Measurements from ENCODE around the gene KCTD8. TPM values are rescaled to one million over a fixed set of nuclear protein-coding genes. Genes with fewer than 3 reads are reported as not detected.

Gene KCTD8
- polyA plus RNA-seq (2013, experiment 1 of 2; ENCODE audit: insufficient read length) = not detected
- polyA plus RNA-seq (2013, experiment 2 of 2; ENCODE audit: insufficient read length) = not detected

GRCh38 chr4:44448521-44449461 lies at the start of gene KCTD8:
KCTD8 (minus strand) TSS chr4:44448809.
- DNase-seq = peak; percentile 58

GRCh38 chr4:44494810-44495701 lies 46.4 kb upstream of the KCTD8 start:
- DNase-seq = no peak

GRCh38 chr4:44493924-44494323 lies 45.3 kb upstream of the KCTD8 start:
- DNase-seq = no peak

DNA sequence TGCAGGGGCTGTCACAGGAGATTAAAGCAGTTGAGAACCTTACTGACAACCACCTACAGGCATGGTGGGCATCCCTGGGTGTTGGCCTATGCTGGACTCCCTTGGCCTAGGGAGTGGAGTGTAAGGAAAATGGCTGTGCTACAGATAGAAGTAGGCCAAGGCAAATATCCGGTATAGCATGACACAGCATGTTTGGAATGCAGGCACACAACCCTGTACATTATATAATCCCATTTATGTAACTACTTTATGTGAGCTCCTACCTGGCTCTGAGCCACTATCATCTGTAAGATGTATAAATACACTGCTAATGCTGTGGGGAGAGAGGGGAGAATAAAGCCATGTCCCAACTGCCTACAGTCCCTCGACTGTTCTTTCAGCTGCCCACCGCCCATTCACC lies 38.7 kb upstream of the KCTD8 start:
- DNase-seq = no peak

GRCh38 chr4:44479731-44480130 lies 31.1 kb upstream of the KCTD8 start:
- DNase-seq = no peak

GRCh38 chr4:44462259-44462658 lies 13.7 kb upstream of the KCTD8 start:
- DNase-seq = no peak

DNA sequence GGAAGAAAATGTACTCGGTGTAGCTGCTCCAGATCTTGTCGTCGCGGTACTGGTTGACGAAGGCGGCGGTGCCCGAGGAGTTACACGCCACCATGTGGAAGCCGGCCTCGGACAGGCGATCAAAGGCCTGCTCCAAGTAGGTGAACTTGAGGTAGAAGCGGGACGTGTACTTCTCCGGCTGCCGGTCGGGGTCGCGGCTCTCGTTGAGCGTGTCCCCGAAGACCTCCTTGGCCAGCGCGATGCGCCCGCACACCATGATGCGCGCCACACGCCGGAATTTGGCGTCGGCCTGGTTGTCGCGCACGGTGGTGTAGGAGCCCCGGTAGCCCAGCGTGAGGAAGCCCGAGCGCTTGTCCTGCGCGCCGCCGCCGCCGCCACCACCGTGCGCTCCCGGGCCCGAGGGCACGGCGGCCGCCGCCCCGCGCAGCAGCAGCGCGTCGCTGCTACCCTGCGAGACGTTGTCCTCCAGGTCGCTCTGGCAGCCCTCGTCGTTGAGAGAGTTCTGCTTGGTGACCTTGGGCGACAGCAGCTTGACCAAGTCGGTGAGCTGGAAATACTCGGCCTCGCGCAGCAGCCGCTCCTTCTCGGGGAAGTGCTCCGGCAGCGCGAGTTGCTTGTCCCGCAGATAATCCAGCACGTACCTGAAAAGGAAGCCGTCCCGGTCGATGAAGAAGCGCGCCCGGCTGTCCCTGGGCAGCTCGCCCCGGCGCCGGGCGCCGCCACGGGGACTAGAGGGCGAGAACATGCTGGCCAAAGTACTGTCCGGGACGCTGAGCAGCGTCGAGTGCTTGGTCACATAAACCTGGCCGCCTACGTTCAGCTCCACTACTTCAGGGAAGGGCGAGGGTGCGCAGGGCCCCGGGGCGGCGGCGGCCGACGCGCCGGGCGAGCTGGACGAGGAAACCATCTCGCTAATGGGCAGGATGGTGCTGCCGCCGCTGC lies 775 bp downstream of the KCTD8 start:
- DNase-seq = no peak

DNA sequence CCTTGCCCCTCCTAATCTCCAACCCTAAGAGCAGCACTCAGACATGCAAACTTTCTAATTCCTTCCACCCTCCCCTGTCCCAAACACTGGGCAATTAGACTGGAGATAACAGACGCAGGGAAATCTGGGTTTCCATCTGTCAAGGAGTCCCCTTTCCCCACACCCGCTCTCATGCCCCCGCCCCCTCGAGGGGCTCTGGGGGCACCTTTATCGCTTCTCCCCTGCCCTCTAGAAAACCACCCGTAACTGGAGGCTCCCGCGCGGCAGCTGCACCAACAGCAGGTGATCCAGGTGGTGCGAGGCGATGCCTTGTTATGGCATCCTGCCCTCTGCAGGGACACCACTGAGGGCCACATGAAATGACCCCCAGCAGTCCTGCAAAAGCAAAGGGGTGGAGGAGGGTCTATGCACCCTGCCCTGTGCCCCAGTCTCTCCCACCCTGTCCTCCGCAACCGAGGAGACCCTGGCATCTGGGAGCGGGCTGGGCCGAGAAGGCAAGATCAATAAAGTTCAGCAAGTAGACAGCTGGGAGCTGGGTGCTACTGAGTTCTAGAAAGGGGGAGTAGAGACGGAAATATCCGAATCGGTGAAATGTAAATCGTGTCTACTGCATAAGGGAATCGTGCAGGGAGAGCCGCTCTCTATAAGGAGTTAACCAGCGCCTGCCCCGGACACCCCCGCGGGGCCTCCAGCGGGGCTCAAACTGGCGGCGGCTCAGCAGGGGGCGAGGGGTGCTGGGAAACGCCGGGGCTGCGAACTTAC lies 1.6 kb downstream of the KCTD8 start:
- no peak for DNase-seq

DNA sequence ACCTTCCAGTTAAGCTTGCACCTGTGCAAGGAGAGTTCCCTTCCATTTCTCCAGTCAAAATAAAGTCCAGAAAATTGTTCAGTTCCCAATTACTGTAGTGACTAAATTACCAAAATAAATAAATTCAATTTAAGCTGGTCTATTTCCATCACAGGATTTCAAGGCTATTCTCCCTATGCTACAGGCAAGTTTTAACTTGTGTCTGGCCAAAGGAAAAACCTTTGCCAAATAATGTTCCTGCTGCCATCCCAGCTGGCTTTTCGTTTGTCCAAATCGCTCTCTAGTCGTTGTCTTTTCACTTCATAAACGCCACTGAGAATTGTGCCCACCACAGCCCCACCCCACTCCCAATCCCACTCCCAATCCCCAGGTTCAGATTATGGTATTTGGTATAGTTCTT lies 2.4 kb downstream of the KCTD8 start:
- DNase-seq = no peak

GRCh38 chr4:44438687-44439086 lies 9.9 kb downstream of the KCTD8 start:
- DNase-seq = no peak

DNA sequence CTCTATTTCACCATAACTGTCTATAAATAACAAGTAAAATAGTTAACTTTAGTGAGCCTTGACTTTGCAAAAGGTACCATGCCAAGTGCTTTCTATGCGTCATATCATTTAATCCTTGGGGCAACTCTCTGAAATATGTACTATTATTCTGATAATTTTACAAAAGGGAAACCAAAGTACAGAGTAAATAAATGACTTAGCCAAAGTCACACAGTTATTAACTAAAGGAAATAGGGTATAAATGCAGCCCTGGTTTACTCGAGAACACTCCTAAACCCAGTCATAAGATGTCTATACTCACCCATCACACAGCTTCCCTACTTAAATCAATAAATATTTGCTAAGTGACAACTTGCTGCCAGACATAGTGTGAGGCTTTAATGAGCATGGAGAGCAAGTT lies 14.4 kb downstream of the KCTD8 start:
- DNase-seq = no peak

DNA sequence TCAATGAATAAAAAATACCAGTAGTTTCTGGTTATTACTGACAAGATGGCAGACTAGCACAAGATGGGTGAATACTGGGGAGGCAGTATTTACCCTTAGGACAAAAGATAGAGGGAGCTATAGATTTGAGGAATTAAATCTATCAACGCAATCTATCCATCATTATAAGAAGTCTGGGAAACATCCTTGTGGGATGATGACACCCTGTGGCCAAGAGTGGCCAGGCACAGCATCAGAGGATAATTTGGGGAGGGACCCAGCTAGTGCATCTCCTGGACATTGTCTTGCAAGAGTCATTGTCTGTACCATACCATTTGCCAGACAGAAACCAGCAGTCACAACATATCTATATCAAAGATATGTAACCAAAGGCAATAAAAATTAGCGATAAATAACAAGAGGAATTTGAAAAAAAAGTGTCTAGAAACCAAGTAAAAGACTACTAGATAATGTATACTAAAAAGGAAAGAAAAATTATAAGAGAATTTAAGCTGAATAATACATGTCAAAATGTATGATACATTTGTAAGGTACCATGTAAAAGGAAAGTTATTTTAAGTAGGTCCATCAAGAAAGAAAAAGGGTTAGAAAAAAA lies 22.9 kb downstream of the KCTD8 start:
- no peak for DNase-seq

DNA sequence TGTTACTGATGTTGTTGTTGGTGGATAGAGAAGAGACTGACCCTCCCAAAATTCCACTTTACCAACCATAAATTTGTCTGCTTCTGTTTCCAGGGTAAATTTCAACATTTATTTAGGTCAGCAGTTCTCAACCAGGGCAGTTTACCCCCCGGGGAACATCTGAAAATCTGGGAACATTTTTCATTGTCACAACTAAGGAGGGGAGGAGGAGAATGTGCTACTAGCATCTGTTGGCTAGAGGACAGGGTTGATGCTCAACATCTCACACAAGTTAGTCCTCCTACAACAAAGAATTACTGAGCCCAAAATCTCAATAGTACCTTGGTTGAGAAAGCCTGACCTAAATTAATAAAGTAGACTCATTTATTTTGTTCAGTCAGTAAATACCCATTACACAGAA lies 25.7 kb downstream of the KCTD8 start:
- no peak for DNase-seq

GRCh38 chr4:44421330-44422065 lies 27.1 kb downstream of the KCTD8 start:
- no peak for DNase-seq

GRCh38 chr4:44415251-44415650 lies 33.4 kb downstream of the KCTD8 start:
- DNase-seq = no peak

DNA sequence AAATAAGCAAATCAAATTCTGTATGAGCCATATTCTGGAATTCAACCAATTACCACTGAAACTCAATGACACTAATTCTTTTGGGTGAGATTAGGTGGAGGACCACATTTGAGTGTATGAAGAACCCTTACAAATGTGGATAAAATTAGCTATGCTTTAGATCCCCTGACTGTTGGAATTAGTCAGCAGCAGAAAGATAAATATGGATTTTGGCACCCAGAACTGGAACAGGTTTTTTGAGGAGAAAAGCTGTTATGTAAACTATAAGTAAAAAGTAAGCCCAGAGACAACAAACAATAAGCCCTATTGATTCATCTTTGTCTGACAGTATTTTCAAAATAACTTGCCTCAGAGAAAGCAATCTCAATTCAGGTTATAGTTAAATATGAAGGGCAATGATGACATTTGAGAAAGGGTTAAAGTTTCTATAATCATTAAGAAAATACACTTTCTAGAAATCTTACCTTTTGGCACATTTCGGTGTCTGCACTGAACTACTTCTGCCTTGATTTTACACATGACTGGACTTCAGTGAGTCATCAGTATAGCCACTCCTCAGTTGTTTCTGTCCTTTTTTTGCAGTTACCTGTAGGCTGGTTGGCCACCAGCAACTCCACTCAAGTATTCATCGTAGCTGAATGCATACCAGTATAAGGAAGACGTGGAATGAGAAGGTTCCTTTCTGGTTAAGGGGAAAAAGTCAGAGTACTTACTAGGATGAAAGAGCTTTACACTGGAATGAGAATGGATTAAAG lies 80.0 kb downstream of the KCTD8 start:
- DNase-seq = no peak

DNA sequence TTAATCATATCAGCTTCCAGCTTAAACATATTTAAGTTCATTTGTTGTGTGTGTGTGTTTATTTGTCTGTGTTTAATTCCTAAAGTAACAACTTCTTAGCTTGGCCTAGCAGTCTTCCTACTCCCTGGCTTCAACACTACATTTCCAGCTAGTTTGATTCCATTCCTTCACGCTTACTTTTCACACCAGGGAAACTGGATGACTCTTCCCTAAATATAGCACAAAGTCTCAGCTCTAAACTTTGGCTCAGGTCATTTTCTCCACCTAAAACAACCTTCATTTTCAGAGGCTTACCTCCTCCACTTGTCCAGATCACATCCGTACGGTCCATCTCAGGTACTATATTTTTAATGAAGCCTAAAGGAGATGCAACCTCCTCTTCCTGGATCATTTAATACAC lies 94.4 kb downstream of the KCTD8 start:
- no peak for DNase-seq

DNA sequence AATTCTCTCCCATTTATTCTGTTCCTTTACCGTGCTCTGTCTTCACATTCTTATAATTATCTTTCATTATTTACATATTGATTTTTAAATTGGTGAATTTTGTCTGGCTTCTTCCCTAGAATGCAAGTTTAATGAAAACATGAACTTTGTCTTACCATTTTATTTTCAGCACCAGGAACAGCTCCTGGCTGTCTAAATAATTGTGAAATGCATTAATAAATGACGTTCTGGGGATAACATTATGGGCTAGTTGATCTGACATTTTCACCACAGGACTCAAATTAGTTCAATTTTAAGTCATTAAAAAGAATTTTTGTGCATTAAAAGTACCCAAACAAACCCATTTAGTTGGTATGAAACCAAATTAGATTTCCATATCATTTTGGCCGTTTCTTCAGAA lies 97.5 kb downstream of the KCTD8 start:
- no peak for DNase-seq

- no peak for DNase-seq
Observed at GRCh38 chr4:44342800-44343199, 105.8 kb downstream of the KCTD8 start.
